ENCODE data around the gene RYR2.
"Not testable (repeated sequence)": the region's sequence is repeated elsewhere in the genome, so short reads cannot be mapped to it uniquely, and the experiment has no call there.

RYR2 gene

DNA sequence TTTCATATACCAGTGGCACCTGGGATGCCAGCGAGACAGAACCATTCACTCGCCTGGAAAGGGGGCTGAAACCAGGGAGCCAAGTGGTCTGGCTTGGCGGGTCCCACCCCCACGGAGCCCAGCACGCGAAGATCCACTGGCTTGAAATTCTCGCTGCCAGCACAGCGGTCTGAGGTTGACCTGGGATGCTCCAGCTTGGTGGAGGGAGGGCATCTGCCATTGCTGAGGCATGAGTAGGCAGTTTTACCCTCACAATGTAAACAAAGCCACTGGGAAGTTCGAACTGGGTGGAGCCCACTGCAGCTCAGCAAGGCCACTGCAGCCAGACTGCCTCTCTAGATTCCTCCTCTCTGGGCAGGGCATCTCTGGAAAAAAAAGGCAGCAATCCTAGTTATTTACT, 778.6 kb downstream of the RYR2 start:
- not testable (repeated sequence) for DNase-seq

DNA sequence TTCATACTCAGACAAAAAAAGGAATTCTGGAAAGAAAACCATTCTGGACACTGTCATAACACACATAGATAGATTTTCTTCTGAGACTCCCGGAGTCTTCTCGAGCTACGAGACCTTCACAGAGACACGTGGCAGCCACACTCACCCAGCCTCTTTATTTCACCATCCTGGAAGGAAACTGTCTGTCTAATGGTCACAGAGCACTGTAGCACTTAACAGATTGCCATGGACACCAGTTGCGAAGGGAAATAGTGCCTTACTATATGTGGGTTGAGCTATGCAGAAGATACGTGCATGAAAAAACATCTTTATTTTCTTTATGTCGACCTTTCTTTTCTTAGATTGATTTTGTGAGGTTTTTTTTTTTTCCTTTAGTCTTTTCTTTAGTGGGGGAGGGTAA, 790.9 kb downstream of the RYR2 start:
- DNase-seq, result no peak

DNA sequence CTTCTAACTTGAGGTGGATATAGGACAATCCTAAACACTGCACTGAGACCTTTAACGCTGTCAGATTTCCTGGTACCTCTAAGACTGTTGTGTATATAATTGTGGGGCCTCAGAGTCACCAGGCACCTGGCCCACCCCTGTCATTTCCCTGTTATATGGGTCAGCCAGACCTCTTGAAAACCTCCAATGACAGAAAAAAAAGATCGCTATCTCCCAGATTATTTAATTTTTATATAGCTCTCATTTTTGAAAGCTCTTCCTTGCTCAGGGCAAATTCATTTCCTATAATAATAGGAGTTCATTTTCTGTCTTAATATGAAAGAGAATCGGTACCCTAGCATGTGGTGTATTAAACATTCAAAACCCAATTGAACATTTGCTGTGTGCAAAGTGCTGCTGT, 792.1 kb downstream of the RYR2 start:
- DNase-seq, result no peak

DNA sequence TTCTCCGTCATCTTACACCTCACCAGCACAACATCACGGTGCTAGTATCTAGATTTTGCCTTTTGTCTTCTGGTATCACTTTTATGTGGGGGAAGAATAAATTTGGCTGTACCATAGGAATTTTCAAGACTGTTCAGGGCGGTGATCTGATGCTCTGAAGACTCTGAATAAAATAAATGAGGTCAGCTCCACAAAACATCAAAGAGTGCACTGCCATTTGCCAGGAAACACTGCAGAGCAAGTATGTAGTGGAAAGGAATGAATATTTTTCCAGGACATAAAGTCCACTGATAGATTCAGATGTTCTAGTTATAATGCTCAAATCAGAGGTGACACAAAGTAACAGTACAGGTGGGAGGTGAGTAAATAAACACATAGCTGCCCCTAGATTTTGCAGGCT, 792.5 kb downstream of the RYR2 start:
- DNase-seq, result no peak

DNA sequence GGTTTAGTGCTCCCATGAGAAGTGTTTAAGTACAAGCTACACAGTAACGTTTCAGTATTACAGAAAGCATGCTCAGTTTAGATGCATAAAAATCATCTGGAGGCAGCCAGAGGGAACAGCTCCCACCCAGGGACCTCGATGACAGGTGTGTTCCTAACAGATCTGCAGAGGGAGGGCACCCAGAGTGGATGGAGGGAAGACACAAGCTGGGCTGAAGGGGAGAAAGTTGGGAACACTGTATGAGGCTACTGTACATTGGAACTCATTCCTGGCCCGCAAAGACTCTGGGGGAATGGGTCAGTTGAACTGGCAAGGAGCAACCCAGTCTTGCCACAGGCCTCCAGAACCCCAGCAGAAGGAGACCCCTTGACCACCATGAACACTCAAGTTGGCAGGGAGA, 796.3 kb downstream of the RYR2 start:
- no peak for DNase-seq

DNA sequence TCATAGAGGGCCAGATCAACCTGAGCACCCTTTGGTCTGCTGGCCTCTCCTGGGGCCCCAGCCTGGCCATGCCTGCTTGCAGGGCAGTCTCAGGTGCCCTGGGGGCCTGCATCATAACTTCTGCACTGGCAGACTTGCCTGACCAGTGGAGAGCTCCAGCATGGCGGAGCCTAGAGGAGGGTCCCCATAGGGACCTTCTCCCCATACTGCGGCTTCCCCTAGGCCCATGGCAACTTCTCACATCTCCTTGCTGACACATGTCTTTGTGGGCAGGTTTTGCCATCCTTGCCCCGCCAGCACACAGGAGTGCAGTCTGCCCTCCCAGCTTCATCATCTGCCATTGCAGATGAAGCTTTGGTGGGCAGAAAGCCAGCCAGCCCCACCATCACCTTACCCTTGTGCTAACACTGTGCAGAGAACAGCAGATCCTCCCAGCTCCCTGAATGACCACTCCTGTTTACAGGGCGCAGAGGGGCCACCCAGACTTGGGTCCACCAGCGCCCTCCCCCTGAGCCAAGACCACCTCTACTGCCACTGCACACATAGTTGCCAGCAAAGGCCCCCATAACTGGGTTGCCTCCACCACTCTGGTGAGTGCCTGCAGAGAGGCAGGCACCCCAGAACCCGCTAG, 797.0 kb downstream of the RYR2 start:
- no peak for DNase-seq

DNA sequence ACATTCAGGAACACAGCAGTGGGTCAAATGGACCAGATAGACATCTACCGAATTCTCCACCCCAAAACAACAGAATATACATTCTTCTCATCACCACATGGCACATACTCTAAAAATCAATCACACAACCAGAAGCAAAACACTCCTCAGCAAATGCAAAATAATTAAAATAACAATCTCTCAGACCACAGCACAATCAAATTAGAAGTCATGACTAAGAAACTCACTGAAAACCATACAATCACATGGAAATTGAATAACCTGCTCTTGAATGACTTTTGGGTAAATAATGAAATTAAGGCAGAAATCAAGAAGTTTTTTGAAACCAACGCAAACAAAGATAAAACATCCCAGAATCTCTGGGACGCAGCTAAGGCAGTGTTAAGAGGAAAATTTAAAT, 799.5 kb downstream of the RYR2 start:
- no peak for DNase-seq

DNA sequence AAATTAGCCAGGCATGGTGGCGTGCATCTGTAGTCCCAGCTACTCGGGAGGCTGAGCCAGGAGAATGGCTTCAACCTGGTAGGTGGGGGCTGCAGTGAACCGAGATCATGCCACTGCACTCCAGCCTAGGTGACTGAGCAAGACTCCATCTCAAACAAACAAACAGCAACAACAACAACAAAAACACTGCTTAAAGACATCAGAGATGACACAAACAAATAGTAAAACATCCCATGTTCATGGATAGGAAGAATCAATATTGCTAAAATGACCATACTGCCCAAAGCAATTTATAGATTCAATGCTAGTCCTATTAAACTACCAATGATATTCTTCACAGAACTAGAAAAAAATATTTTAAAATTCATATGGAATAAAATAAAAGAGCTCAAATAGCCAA, 801.5 kb downstream of the RYR2 start:
- DNase-seq, result not testable (repeated sequence)

DNA sequence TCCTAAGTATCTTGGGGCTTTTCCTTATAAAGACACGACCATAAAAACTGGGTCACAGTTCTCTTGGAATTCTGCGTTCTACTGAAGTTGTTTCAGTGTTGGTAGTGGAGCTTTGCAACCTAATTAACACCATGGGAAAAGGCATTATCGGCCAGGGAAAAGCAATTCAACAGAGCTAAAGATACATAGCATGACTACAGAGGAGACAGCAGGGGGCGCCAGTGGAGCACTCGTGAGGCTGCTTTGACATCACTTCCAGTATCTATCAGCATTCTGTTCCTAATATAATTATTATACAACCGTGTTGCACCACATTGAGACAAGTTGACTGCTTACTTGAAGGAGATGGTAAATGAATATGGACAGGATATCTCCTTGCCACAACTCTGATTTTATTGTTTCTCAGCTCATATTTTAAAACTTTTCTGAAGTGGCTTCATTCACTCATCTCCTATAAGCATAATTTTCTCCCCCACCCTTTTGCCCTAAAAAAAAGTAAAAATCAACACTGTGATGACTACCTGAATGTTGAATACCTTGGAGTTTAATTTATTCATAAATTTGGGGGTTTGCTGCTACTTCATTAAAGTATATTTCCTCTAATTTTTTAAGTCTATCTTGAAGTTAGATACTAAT, 809.3 kb downstream of the RYR2 start:
- peak; percentile 8 to 47 for DNase-seq

DNA sequence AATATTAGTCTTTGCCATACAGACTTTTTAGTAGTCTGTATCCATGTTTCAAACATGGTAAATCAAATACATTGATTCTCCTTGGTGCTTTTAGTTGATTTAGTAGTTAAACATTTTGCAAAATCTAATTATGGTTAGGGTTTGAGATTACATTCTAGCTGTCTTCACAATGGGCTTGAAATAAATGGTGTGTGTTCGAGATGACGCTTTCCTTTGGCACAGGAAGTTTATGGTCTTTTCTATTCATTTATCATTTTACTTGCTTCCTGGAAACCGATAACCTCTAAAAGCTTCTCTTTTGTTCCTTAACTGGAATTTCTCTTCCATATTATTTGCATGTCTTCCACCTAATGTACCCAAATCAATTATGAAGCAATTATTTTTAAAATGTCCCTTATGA, 810.4 kb downstream of the RYR2 start:
- no peak for DNase-seq

DNA sequence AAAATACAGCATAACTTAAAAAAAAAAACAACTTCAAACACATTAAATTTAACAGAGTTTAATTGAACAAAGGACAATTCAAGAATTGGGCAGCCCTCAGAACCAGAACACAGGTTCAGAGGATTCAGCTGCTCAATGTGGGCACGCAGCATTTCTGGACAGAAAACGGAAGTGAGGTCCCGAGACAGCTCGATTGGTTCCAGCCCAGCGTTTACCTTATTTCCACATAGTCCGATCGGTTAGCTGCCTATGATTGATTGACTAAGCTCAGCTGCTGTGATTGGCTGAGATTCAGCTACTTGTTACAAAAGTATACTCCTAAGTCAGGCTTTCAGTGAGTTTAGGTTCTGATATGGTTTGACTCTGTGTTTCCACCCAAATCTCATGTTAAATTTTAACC, 815.5 kb downstream of the RYR2 start:
- no peak for DNase-seq

DNA sequence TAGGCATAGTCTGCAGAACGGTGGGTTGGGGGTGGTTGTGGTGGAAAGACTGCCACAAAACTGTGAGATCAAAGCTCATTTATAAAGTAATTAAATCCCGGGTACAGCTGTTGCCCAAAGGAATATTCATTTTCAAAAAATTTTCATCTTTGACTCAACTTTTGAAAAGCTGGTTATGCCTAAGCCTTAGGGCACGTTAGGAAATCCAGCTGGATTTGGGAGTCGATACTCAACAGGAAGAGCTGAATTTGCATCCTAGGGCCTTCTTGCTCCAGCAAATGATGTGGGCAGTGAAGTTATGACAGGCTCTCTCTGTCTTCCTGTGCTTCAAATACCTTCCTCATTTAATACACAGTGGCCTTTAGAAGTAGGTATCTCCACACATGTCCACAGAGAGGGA, 817.0 kb downstream of the RYR2 start:
- DNase-seq, result no peak

DNA sequence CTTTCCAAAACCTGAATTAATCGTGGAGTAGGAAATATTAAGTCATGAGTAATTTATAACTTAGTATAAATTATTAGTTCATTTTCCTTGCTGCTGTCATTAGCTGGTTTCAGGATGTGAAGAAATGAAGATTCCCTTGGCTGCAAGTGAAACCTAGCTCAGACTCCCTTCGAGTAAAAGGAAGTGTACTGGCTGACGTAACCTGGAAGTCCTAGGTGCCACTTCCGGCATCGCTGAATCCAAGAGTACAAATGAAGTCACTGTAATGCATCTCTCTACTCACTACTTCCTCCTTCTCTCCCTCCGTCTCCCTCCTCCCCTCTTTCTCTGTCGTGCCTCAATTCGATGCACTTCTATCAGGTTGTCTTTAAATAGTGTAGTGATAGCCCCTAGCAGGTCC, 820.0 kb downstream of the RYR2 start:
- DNase-seq, result no peak

DNA sequence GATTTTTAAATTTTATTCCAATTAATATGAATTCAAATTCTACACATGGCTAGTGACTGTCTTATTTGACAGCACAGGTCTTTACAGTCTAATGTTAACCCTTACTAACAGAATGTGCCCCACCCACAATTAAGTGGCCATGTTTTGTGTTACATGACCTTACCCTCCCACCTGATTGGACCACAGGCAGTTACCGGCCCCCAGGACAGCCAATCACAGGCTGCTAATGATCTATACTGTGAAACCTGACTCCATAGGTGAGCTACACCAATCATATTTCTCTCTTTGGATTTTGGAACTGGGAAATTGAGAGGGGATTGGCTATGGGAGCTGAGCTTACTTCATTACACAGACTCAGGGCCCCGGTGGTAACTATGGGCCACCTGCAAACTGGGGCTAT, 821.2 kb downstream of the RYR2 start:
- DNase-seq, result no peak

DNA sequence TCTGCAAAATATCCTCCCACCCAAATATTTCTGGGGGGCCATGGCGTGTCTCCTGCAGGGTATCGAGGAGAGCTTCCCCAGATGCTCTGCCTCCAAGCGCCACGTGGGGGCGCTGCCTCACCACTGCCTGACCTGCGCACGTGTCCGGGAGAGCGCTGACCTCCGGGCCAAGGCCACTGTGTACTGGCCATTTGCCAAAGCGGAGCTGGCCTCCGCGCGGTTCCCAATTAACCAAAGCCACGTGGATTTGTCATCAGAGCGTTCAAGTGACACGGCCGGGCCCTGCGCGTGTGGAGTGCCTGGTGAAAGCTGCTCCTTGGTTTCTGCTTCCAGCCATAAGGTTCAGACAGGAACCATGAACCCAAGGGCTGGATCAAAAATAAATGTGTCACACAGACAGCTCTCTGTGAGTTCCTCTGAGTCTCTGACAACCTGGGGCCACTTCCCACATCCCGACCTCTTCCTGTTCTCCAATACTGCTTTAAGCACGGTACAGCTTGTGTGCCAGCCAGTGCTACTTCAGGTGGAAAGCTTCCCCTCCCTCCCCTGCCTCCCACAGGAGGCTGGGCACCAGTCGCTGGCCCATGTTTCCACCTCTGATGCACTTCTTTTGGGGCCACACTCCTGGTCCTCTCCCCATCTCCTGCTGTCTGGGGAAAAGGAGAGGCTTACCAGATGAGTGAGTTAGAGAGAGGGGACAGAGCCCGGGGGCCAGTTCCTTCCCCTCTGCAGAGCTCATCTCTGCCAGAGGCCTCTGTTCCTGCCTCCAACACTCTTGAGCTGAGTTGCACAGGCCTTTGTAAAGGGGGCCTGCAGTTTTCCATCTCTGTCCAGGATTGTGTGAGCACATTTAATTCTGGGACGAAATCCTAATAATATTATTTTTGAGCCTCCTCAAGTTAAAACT, 822.6 kb downstream of the RYR2 start:
- peak; percentile 23 to 27 for DNase-seq

DNA sequence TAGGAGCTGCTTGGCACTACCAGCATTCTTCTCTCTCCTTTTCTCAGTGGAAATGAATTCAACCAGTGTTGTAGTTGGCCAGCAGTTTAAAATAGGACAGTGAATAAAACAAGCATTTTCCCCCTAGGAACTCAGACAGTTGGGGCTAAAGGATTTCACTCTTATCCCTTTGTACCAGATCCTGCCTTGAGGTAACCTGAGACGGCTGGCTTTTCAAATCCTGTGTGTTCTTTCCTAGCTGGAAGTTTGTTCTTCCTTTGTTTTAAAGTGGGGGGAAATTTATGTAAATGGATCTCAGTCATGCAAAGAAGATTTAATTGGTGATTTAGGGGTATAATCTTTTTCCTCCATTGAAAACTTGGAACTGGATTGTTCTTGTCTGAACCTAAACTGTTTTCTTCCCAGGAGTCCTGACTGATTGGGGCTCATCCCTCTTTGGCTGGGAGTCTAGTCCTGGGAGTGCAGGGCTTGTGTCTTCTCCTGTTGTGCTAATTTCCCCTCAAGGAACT, 825.5 kb downstream of the RYR2 start:
- no peak for DNase-seq

DNA sequence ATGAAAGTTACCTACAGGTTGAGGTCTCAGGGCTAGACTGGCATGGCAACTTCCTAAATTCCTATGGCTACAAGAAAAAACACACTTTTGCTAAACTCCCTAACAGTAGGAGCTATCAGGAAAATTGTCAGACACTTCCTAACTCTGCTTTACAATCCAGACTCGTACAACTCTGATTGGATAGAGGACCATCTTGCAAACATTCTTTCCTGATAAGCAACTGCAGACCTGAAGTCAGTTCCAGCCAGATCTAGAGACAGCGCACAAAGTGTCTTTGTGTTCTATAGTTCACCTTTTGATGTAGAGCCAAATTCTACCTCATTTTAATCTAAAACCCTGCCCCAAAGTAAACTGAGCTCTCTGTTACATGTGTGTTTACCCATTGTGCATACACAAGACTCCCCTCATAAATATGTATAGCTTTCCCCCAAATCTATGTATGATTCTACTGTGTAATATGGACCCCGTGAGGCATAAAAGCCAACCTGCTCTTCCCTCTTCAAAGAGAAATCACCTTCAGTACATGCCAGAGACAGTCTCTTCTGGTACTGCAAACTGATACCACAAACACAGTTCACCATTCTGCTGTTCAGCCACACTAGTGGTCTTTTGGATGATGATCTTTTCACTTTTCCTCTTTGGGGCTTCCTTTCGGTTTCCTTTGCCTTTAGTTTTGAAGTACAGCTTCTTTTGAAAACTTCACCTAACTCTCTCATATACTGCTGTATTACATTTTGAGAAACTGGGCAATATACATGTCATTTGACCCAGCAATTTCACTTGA, 827.0 kb downstream of the RYR2 start:
- DNase-seq, result no peak

DNA sequence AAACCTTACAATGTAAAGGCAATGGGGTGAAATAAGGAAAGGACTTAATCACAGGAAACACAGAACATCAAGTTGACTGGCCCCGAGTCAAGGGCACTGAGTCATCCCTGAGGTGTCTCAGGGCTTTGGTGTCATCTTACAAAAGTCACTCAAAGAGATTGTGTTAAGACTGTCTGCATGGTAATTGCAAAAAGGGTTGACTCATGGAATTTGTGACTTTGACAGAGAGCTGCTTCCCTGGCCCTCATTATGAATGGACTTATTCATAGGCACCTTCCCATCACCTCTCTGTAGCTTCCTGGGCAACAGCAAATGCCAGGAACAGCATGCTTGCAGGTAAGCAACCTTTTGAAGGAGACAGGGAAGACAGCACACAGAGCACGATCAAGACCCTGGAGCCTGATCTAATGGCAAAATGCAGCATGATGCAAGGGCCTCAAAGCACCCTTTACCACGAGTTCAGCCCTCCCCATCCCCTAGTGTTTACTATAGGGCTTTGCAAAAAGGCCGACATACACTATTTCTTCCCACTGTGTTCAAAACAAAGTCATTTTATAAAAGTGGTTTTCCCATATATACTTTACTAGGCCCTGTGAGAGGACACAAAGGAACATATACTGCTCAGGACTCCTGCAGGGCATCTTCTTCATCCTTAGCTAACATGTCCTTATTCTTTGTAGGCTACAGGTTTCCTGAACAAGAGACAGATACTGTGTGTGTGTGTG, 831.7 kb downstream of the RYR2 start:
- DNase-seq, result no peak

DNA sequence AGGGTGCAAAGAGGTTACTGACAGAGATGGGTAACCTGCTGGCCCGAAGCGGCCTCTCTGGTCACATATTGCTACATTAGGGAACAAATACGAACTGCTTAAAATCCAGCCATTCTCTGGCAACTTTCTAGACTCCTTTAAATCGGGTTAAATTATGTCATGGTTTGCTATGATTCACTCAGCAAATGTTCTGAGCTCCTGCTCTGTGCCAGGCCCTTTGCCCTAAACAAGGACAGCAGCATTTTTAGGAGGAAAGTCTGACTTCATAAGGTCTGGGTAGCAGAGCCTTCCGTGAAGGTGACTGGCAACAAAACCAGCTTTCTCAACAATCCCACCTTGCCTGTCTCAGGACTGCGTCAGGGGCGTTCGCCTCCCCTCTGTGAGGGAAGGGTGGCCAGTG, 833.3 kb downstream of the RYR2 start:
- no peak for DNase-seq

DNA sequence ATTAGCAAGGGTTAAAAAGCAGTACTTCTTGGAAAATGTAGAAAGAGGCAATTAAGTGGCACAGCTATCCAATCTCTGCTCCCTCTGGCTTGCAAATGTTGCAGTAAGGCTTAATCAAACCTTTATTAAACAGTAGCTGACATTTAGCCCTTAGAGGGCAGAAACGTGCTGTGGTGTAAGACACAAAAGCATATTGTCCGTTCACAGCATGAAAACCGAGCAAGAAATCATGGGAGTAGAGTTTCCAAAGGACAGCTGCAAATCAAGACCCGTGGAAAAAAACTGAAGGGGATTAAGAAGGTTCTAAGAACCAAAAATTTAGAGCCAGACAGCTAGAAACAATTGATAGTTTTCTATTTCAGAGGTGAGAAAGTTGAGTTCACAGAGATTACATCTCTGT, 835.6 kb downstream of the RYR2 start:
- no peak for DNase-seq

DNA sequence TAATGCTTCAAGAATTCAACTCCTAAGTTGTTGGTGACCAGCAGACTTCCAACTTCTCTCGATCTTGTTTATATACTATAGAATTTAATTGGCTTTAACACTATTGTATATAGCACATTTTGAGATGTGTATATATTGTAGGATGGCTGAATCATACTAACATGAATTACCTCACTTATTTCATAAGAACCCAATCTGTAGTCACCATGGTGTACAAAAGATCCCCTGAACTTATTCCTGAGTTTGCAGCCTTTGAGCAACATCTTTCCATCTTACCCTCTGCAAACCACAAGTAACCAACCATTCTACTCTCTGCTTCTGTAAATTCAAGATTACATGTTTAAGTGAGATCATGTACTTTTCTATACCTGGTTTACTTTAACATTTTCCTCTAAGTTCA, 836.4 kb downstream of the RYR2 start:
- DNase-seq, result no peak

DNA sequence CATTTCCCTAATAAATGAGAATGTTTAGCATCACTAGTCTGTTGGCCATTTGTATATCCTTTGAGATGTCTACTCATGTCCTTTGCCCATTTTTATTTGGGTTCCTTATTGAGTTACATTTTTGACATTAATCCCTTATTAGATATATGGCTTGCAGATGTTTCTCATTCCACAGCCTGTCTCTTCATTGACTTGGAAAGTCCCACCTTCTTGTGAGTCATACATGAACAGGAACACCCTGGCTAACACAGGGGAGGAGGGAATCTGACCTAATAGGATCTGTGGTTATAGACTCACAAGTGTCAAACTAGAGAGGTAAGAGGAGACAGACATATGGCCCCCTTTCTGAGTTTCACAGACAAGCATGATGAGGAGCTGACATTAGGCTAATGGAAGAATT, 837.2 kb downstream of the RYR2 start:
- no peak for DNase-seq
